HepG2 (cell line): ENCODE results near the gene APRT. TPM values are rescaled to one million over a fixed set of nuclear protein-coding genes. Genes with fewer than 3 reads are reported as not detected.

Experiments
- AGO2 ChIP-seq: fragments of 200-400 bp; formaldehyde crosslinking; optimal IDR thresholded peaks from 2 replicates; pipeline ENCODE3; 2017; ENCODE audit warnings: mild to moderate bottlenecking, low read depth, low read length, moderate library complexity
- HNRNPLL ChIP-seq: fragments of 200-400 bp; formaldehyde crosslinking; IDR thresholded peaks from 2 replicates; pipeline ENCODE4 v1.6.1; 2017; ENCODE audit warnings: mild to moderate bottlenecking, low read depth, low read length; ENCODE audit not compliant: poor library complexity, severe bottlenecking
- KMT2B ChIP-seq: IDR thresholded peaks from 2 replicates; pipeline ENCODE4 v1.6.1; 2016; ENCODE audit warnings: missing genetic modification reagents, missing compliant biosample characterization
- MAZ ChIP-seq, 2 experiments: sonication (generic) in 1 of 2; formaldehyde crosslinking in 1 of 2; IDR thresholded peaks; 2 replicates each; pipeline versions ENCODE4 v1.5.0 to v1.6.1; 2012 to 2020; ENCODE audit warnings: low read depth in 2 of 2, mild to moderate bottlenecking in 2 of 2, borderline replicate concordance in 1 of 2, improper control_type of control experiment in 1 of 2, low read length in 1 of 2, missing genetic modification reagents in 1 of 2, moderate library complexity in 1 of 2
- MYNN ChIP-seq: sonication (generic); formaldehyde crosslinking; IDR thresholded peaks from 2 replicates; pipeline ENCODE4 v1.4.0; 2020; ENCODE audit warnings: mild to moderate bottlenecking, low read depth, missing genetic modification reagents
- NFKB2 ChIP-seq: sonication (generic); formaldehyde crosslinking; IDR thresholded peaks from 2 replicates; pipeline ENCODE4 v1.4.0; 2020; ENCODE audit warnings: missing genetic modification reagents, borderline replicate concordance
- NPAS2 ChIP-seq: sonication (generic); formaldehyde crosslinking; IDR thresholded peaks from 2 replicates; pipeline ENCODE4 v1.8.0; 2022; ENCODE audit warnings: mild to moderate bottlenecking, missing genetic modification reagents, borderline replicate concordance
- PRMT3 ChIP-seq: sonication (generic); formaldehyde crosslinking; IDR thresholded peaks from 2 replicates; pipeline ENCODE4 v1.8.1; 2022; ENCODE audit warnings: low read depth, mild to moderate bottlenecking, moderate library complexity, missing genetic modification reagents, borderline replicate concordance
- SAP130 ChIP-seq: IDR thresholded peaks from 2 replicates; pipeline ENCODE4 v1.6.1; 2016; ENCODE audit warnings: low read depth
- SOX6 ChIP-seq, 2 experiments: fragments of 450-650 bp in 1 of 2; sonication (generic) in 1 of 2; formaldehyde crosslinking in 1 of 2; IDR thresholded peaks; 2 replicates each; pipeline versions ENCODE4 v1.4.0 to v1.6.1; 2017 to 2020; ENCODE audit warnings: antibody characterized with exemption in 1 of 2, mild to moderate bottlenecking in 1 of 2, missing genetic modification reagents in 1 of 2
- ZFP90 ChIP-seq: sonication (generic); formaldehyde crosslinking; IDR thresholded peaks from 2 replicates; pipeline ENCODE4 v1.8.0; 2022; ENCODE audit warnings: missing genetic modification reagents, mild to moderate bottlenecking, inconsistent platforms, borderline replicate concordance
- ZNF841 ChIP-seq: sonication (generic); formaldehyde crosslinking; IDR thresholded peaks from 2 replicates; pipeline ENCODE4 v1.8.1; 2023; ENCODE audit warnings: missing genetic modification reagents, borderline replicate concordance
- ZNF891 ChIP-seq: sonication (generic); formaldehyde crosslinking; IDR thresholded peaks from 2 replicates; pipeline ENCODE4 v1.5.0; 2020; ENCODE audit warnings: mild to moderate bottlenecking, missing genetic modification reagents
- polyA plus RNA-seq, 8 experiments: library from polyadenylated mRNA; depleted of rRNA in 3 of 8; stranded (reverse) in 7 of 8; unstranded in 1 of 8; fragments of >200 nt; fragmentation: Illumina TruSeq in 4 of 8; extraction: Trizol in 4 of 8; gene quantifications; 2 replicates each; pipeline versions ENCODE4 v1.2.1 to v1.2.3, GENCODE V29; 2011 to 2016; ENCODE audit warnings: low read depth in 4 of 8, missing spikeins in 1 of 8, mixed read lengths in 1 of 8; ENCODE audit not compliant: insufficient read depth in 1 of 8
- total RNA-seq, 5 experiments: library from RNA; depleted of rRNA; stranded (reverse); fragments of >200 nt; fragmentation: Illumina TruSeq; extraction: Trizol; gene quantifications; 2 replicates each; pipeline ENCODE4 v1.2.3, GENCODE V29; 2016; ENCODE audit warnings: low read depth in 1 of 5
- TF ChIP-seq, protein P1 (sequence below): sonication (generic); formaldehyde crosslinking; IDR thresholded peaks from 2 replicates; pipeline ENCODE4 v1.5.0; 2020; ENCODE audit warnings: mild to moderate bottlenecking, missing genetic modification reagents, moderate library complexity
- TF ChIP-seq, protein P2 (sequence below): sonication (generic); formaldehyde crosslinking; IDR thresholded peaks from 2 replicates; pipeline ENCODE4 v1.4.0; 2020; ENCODE audit warnings: mild to moderate bottlenecking, missing genetic modification reagents
- TF ChIP-seq, protein P3 (sequence below): sonication (generic); formaldehyde crosslinking; conservative IDR thresholded peaks from 2 replicates; pipeline ENCODE4 v1.8.0; 2022; ENCODE audit warnings: mild to moderate bottlenecking, moderate library complexity, missing genetic modification reagents
- TF ChIP-seq, protein P4 (sequence below): IDR thresholded peaks from 2 replicates; pipeline ENCODE4 v1.6.1; 2018; ENCODE audit warnings: missing genetic modification reagents, mild to moderate bottlenecking, missing compliant biosample characterization

APRT gene
- total and polyA plus RNA-seq, 2 of the 13 experiments (the other 11 are each of a cell fraction or from before 2014, with no cell fraction given): 155 to 242 TPM

DNA sequence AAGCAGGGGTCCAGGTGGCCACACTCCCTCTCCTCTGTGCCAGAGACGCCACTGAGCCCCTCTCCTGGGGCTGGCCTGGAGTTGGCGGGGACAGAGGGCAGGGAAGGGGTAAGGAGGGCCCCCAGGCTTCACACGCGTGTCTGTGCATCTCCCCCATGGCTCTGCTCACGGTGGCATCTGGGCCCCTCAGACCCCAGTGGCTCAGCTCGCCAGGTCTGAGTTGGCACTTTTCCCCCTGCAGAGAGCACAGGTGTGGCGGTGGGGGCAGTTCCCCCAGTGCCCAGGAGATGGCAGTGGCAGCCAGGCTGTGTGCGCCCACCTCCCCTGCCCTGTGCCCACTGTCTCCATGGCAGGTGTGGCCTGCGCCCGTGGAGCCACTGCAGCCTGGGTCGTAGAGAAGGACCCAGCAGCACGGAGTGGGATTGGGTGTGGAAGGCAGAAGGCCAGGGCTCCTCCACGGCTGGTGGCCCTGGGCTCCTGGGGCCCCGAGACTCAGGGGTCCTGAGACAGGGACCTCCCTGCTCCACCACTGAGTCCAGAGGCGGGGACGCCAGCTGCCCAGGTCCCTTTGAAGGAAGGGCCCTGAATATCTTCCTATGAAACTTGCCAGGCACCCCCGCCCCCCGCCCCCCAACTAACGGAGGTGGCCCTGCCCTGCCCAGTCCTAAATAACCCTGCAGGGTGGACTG is 4.3 kb upstream of the APRT start (continued):
- TF ChIP-seq SAP130 (CRISPR knock-in tag): peak; percentile 28; the same call in 1 of the 2 replicates
- TF ChIP-seq, protein P1, sequence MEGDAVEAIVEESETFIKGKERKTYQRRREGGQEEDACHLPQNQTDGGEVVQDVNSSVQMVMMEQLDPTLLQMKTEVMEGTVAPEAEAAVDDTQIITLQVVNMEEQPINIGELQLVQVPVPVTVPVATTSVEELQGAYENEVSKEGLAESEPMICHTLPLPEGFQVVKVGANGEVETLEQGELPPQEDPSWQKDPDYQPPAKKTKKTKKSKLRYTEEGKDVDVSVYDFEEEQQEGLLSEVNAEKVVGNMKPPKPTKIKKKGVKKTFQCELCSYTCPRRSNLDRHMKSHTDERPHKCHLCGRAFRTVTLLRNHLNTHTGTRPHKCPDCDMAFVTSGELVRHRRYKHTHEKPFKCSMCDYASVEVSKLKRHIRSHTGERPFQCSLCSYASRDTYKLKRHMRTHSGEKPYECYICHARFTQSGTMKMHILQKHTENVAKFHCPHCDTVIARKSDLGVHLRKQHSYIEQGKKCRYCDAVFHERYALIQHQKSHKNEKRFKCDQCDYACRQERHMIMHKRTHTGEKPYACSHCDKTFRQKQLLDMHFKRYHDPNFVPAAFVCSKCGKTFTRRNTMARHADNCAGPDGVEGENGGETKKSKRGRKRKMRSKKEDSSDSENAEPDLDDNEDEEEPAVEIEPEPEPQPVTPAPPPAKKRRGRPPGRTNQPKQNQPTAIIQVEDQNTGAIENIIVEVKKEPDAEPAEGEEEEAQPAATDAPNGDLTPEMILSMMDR (CRISPR knock-in tag): peak; percentile 99
- no peak for TF ChIP-seq MYNN
- no peak for TF ChIP-seq NPAS2 (CRISPR knock-in tag)
- no peak for TF ChIP-seq SOX6 (IDR thresholded peaks at IDR 0.05)
- TF ChIP-seq SOX6 (CRISPR knock-in tag; IDR thresholded peaks at IDR 0.05): 0 out of 2 replicates have a peak, but pooled peaks have one; percentile 21
- TF ChIP-seq ZNF841 (CRISPR knock-in tag): no peak
- TF ChIP-seq, protein P2, sequence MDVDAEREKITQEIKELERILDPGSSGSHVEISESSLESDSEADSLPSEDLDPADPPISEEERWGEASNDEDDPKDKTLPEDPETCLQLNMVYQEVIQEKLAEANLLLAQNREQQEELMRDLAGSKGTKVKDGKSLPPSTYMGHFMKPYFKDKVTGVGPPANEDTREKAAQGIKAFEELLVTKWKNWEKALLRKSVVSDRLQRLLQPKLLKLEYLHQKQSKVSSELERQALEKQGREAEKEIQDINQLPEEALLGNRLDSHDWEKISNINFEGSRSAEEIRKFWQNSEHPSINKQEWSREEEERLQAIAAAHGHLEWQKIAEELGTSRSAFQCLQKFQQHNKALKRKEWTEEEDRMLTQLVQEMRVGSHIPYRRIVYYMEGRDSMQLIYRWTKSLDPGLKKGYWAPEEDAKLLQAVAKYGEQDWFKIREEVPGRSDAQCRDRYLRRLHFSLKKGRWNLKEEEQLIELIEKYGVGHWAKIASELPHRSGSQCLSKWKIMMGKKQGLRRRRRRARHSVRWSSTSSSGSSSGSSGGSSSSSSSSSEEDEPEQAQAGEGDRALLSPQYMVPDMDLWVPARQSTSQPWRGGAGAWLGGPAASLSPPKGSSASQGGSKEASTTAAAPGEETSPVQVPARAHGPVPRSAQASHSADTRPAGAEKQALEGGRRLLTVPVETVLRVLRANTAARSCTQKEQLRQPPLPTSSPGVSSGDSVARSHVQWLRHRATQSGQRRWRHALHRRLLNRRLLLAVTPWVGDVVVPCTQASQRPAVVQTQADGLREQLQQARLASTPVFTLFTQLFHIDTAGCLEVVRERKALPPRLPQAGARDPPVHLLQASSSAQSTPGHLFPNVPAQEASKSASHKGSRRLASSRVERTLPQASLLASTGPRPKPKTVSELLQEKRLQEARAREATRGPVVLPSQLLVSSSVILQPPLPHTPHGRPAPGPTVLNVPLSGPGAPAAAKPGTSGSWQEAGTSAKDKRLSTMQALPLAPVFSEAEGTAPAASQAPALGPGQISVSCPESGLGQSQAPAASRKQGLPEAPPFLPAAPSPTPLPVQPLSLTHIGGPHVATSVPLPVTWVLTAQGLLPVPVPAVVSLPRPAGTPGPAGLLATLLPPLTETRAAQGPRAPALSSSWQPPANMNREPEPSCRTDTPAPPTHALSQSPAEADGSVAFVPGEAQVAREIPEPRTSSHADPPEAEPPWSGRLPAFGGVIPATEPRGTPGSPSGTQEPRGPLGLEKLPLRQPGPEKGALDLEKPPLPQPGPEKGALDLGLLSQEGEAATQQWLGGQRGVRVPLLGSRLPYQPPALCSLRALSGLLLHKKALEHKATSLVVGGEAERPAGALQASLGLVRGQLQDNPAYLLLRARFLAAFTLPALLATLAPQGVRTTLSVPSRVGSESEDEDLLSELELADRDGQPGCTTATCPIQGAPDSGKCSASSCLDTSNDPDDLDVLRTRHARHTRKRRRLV: no peak
- TF ChIP-seq ZNF891 (CRISPR knock-in tag): peak; percentile 74; the same call in 1 of the 2 replicates
- TF ChIP-seq PRMT3 (CRISPR knock-in tag): no peak
- TF ChIP-seq KMT2B: 0 out of 2 replicates have a peak, but pooled peaks have one; percentile 15
- TF ChIP-seq MAZ (IDR thresholded peaks at IDR 0.05; ENCODE audit: borderline replicate concordance, low read depth, low read length): peak; percentile 50; the same call in 1 of the 2 replicates
- TF ChIP-seq MAZ (CRISPR knock-in tag; IDR thresholded peaks at IDR 0.05; ENCODE audit: low read depth): no peak
- peak; percentile 54 for TF ChIP-seq AGO2
- TF ChIP-seq HNRNPLL: peak; percentile 43
- TF ChIP-seq, protein P3, sequence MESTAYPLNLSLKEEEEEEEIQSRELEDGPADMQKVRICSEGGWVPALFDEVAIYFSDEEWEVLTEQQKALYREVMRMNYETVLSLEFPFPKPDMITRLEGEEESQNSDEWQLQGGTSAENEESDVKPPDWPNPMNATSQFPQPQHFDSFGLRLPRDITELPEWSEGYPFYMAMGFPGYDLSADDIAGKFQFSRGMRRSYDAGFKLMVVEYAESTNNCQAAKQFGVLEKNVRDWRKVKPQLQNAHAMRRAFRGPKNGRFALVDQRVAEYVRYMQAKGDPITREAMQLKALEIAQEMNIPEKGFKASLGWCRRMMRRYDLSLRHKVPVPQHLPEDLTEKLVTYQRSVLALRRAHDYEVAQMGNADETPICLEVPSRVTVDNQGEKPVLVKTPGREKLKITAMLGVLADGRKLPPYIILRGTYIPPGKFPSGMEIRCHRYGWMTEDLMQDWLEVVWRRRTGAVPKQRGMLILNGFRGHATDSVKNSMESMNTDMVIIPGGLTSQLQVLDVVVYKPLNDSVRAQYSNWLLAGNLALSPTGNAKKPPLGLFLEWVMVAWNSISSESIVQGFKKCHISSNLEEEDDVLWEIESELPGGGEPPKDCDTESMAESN (CRISPR knock-in tag): no peak
- TF ChIP-seq, protein P4, sequence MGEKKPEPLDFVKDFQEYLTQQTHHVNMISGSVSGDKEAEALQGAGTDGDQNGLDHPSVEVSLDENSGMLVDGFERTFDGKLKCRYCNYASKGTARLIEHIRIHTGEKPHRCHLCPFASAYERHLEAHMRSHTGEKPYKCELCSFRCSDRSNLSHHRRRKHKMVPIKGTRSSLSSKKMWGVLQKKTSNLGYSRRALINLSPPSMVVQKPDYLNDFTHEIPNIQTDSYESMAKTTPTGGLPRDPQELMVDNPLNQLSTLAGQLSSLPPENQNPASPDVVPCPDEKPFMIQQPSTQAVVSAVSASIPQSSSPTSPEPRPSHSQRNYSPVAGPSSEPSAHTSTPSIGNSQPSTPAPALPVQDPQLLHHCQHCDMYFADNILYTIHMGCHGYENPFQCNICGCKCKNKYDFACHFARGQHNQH: peak; percentile 26; the same call in 1 of the 2 replicates
- TF ChIP-seq ZFP90 (CRISPR knock-in tag): peak; percentile 76; the same call in 1 of the 2 replicates
- peak; percentile 64; the same call in 1 of the 2 replicates for TF ChIP-seq NFKB2 (CRISPR knock-in tag)
